Sigmoid colon (tissue), 3 donors: ENCODE measurements around the gene PTPN3.

Experiments used
- POLR2A ChIP-seq, 2 donors: fragments of 450-650 bp; IDR thresholded peaks; one replicate each; pipeline ENCODE4 v1.6.1; 2016; ENCODE audit warnings: antibody characterized with exemption in 2 of 2, mild to moderate bottlenecking in 2 of 2, moderate library complexity in 2 of 2
- TF ChIP-seq, protein P1 (sequence below), 4 experiments: fragments of 450-650 bp in 3 of 4; fragments of 200-600 bp in 1 of 4; IDR thresholded peaks; one replicate each; pipeline ENCODE4 v1.5.1; 2016 to 2019; ENCODE audit warnings: antibody characterized with exemption in 4 of 4, mild to moderate bottlenecking in 3 of 4, moderate library complexity in 2 of 4

DNA sequence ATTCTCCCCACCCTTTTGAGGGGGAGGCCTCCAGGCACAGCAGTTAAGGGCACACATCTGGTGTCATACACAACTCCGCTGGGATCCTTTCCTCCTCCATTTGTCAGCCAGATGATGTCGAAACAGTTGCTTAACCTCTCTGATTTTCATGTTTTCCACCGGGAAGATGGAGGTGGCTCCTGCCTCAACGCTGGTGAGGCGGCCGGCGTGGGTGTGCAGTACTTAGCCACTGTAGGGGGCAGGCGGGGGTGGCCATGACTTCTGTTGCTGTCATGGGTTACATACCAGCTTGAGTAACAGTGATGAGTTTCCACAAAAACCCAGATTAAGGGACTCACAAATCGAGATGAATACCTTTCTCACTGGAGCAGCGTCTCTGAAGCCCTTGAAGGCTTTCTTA lies 114.2 kb downstream of the PTPN3 start:
- TF ChIP-seq POLR2A (IDR thresholded peaks at IDR 0.05): no peak
- TF ChIP-seq, protein P1, sequence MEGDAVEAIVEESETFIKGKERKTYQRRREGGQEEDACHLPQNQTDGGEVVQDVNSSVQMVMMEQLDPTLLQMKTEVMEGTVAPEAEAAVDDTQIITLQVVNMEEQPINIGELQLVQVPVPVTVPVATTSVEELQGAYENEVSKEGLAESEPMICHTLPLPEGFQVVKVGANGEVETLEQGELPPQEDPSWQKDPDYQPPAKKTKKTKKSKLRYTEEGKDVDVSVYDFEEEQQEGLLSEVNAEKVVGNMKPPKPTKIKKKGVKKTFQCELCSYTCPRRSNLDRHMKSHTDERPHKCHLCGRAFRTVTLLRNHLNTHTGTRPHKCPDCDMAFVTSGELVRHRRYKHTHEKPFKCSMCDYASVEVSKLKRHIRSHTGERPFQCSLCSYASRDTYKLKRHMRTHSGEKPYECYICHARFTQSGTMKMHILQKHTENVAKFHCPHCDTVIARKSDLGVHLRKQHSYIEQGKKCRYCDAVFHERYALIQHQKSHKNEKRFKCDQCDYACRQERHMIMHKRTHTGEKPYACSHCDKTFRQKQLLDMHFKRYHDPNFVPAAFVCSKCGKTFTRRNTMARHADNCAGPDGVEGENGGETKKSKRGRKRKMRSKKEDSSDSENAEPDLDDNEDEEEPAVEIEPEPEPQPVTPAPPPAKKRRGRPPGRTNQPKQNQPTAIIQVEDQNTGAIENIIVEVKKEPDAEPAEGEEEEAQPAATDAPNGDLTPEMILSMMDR (IDR thresholded peaks at IDR 0.05): no peak
